ENCODE measurements around the gene LAMP5.

Gene LAMP5

DNA sequence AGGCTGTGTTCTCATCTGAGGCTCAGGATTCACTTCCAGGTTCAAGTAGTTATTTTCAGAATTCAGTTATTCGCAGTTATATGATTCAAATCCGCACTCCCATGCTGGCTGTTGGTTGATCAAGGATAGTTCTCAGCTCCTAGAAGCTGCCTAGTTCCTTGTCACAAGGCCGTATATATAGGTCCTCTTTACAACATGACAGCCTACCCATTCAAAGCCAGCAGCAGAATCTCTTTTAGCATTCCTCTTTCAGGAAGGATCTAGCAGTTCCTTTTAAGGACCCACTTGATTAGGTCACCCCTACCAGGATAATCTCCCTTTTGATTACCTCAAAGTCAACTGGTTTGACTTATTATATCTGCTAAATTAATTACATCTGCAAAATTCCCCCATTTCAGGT is 23.8 kb upstream of the LAMP5 start:
- H3K9me3 ChIP-seq (ENCODE audit: severe bottlenecking) = no peaks in the 10 kb centered on the region
- no peak for DNase-seq (ENCODE audit: low spot score)
- no peaks in the 10 kb centered on the region for H3K4me1 ChIP-seq (ENCODE audit: insufficient read depth, poor library complexity, severe bottlenecking)
- peaks cover 4% of the 10 kb centered on the region for H3K27me3 ChIP-seq (ENCODE audit: insufficient read depth, poor library complexity, severe bottlenecking)
- TF ChIP-seq, protein P1, sequence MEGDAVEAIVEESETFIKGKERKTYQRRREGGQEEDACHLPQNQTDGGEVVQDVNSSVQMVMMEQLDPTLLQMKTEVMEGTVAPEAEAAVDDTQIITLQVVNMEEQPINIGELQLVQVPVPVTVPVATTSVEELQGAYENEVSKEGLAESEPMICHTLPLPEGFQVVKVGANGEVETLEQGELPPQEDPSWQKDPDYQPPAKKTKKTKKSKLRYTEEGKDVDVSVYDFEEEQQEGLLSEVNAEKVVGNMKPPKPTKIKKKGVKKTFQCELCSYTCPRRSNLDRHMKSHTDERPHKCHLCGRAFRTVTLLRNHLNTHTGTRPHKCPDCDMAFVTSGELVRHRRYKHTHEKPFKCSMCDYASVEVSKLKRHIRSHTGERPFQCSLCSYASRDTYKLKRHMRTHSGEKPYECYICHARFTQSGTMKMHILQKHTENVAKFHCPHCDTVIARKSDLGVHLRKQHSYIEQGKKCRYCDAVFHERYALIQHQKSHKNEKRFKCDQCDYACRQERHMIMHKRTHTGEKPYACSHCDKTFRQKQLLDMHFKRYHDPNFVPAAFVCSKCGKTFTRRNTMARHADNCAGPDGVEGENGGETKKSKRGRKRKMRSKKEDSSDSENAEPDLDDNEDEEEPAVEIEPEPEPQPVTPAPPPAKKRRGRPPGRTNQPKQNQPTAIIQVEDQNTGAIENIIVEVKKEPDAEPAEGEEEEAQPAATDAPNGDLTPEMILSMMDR (IDR thresholded peaks at IDR 0.05; ENCODE audit: poor library complexity, severe bottlenecking) = no peak
- H3K27ac ChIP-seq (ENCODE audit: poor library complexity, severe bottlenecking) = no peak overlapping the region
- no peak overlapping the region for H3K4me3 ChIP-seq (ENCODE audit: severe bottlenecking)
- ATAC-seq (ENCODE audit: low read depth) = no peak
- no peaks in the 10 kb centered on the region for H3K36me3 ChIP-seq (ENCODE audit: low read depth)

DNA sequence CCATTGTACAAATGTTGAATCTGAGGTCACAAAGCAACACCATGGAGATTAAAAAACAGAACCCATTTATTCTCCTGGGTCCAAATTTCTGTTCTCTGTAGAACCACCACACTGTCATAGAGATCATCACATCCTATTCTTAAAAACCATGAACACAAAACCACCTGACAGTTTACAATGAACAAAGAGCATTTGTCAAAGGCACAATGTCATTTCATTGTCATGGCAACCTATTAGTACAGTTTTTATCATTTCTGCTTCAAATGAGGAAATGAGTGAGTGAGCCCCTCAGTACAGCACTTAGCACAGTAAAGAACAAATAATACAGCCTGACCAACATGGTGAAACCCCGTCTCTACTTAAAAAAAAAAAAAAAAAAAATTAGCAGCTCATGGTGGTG is 23.1 kb upstream of the LAMP5 start:
- Histone ChIP-seq H3K27ac (ENCODE audit: poor library complexity, severe bottlenecking) (no peak overlapping the region), H3K9me3 (ENCODE audit: severe bottlenecking) (no peaks in the 10 kb centered on the region), H3K4me1 (ENCODE audit: insufficient read depth, poor library complexity, severe bottlenecking) (no peaks in the 10 kb centered on the region), H3K4me3 (ENCODE audit: severe bottlenecking) (no peak overlapping the region), H3K36me3 (ENCODE audit: low read depth) (no peaks in the 10 kb centered on the region), H3K27me3 (ENCODE audit: insufficient read depth, poor library complexity, severe bottlenecking) (peaks cover 4% of the 10 kb centered on the region)
- no peak for ATAC-seq (ENCODE audit: low read depth)
- no peak for DNase-seq (ENCODE audit: low spot score)
- TF ChIP-seq, protein P1 (IDR thresholded peaks at IDR 0.05; ENCODE audit: poor library complexity, severe bottlenecking) = no peak

DNA sequence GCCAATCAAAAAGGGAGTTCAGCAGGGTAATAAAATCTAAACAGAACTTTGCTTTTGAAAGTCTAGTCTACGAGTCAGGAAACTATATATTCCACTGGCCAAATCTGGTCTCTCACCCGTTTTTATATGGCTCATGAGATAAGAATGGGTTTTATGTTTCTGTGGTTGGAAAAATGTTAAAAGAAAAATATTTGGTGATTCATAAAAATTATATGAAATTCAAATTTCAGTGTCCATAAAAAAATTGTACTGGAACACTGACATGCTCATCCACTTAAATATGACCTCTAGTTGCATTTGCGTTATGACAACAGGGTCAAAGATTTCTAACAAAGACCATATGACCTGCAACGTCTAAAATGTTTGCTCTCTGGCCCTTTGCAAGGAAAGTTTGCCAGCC is 22.3 kb upstream of the LAMP5 start:
- H3K27me3 ChIP-seq (ENCODE audit: insufficient read depth, poor library complexity, severe bottlenecking) = peaks cover 4% of the 10 kb centered on the region
- ATAC-seq (ENCODE audit: low read depth) = no peak
- TF ChIP-seq, protein P1 (IDR thresholded peaks at IDR 0.05; ENCODE audit: poor library complexity, severe bottlenecking) = no peak

DNA sequence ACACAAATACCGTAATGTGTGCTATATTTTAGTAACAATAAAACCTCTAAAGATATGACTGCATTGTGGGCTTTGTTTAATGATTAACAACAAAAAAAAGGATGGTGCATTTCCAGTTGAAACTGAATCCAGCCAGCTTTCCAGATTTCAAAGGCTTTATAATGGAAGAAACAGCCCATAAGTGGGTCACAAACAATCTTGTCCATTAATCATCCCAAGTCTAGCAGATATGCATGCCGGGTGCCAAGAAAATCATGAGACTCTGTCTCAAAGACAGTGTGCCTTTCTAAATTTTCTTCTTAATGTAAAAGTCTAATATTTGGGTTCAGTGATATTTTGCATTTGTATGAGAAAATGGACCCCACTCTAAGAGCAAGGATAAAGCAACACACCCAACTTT is 20.6 kb upstream of the LAMP5 start:
- Histone ChIP-seq H3K4me3 (ENCODE audit: severe bottlenecking) (no peak overlapping the region), H3K27me3 (ENCODE audit: insufficient read depth, poor library complexity, severe bottlenecking) (peaks cover 4% of the 10 kb centered on the region), H3K4me1 (ENCODE audit: insufficient read depth, poor library complexity, severe bottlenecking) (no peaks in the 10 kb centered on the region), H3K36me3 (ENCODE audit: low read depth) (no peaks in the 10 kb centered on the region), H3K27ac (ENCODE audit: poor library complexity, severe bottlenecking) (no peak overlapping the region), H3K9me3 (ENCODE audit: severe bottlenecking) (no peaks in the 10 kb centered on the region)
- no peak for DNase-seq (ENCODE audit: low spot score)
- TF ChIP-seq, protein P1 (IDR thresholded peaks at IDR 0.05; ENCODE audit: poor library complexity, severe bottlenecking) = no peak
- ATAC-seq (ENCODE audit: low read depth) = no peak

More for the DNA sequence above, 22.3 kb upstream of the LAMP5 start:
- H3K9me3 ChIP-seq (ENCODE audit: severe bottlenecking) = no peaks in the 10 kb centered on the region
- H3K4me1 ChIP-seq (ENCODE audit: insufficient read depth, poor library complexity, severe bottlenecking) = no peaks in the 10 kb centered on the region
- DNase-seq (ENCODE audit: low spot score) = no peak
- no peak overlapping the region for H3K27ac ChIP-seq (ENCODE audit: poor library complexity, severe bottlenecking)
- H3K4me3 ChIP-seq (ENCODE audit: severe bottlenecking) = no peak overlapping the region
- H3K36me3 ChIP-seq (ENCODE audit: low read depth) = no peaks in the 10 kb centered on the region

DNA sequence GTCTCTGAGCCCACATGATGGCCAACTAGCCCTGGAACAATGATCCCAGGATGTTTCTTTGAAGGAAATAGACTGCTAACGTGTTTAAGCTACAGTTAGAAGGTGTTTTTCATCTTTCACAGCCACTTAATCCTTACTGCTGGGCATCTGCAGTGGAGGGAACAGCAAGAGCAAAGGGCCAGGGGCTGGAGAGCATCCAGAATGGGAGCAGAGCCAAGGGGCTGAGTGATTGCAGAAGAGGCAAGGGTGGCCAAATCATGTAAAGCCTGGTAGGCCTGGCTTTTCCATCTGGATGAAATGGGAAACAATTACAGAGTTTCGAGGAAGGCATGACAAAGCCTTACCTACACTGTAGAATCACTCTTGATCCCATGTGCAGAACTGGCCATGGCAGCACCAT is 18.7 kb upstream of the LAMP5 start:
- ATAC-seq (ENCODE audit: low read depth) = no peak

More for the DNA sequence above, 18.7 kb upstream of the LAMP5 start:
- no peak overlapping the region for H3K27ac ChIP-seq (ENCODE audit: poor library complexity, severe bottlenecking)
- TF ChIP-seq, protein P1 (IDR thresholded peaks at IDR 0.05; ENCODE audit: poor library complexity, severe bottlenecking) = no peak
- H3K9me3 ChIP-seq (ENCODE audit: severe bottlenecking) = no peaks in the 10 kb centered on the region
- no peak overlapping the region for H3K4me3 ChIP-seq (ENCODE audit: severe bottlenecking)
- H3K36me3 ChIP-seq (ENCODE audit: low read depth) = no peaks in the 10 kb centered on the region
- DNase-seq (ENCODE audit: low spot score) = no peak
- no peaks in the 10 kb centered on the region for H3K4me1 ChIP-seq (ENCODE audit: insufficient read depth, poor library complexity, severe bottlenecking)
- H3K27me3 ChIP-seq (ENCODE audit: insufficient read depth, poor library complexity, severe bottlenecking) = peaks cover 4% of the 10 kb centered on the region

Measured in RWPE2 (cell line).